Skeletal muscle satellite cell (primary cell): ENCODE results near the gene SEC61G. TPM values are rescaled to one million over a fixed set of nuclear protein-coding genes. Genes with fewer than 3 reads are reported as not detected.

ENCODE experiments used
- H3K27me3 ChIP-seq: 2 replicates; pipeline ENCODE4 v1.7.0; 2013; ENCODE audit warnings: low read length; ENCODE audit not compliant: control insufficient read depth, insufficient read depth
- H3K36me3 ChIP-seq: 2 replicates; pipeline ENCODE4 v1.7.0; 2013; ENCODE audit warnings: mild to moderate bottlenecking, control low read depth, low read length; ENCODE audit not compliant: insufficient read depth
- H3K4me1 ChIP-seq: 2 replicates; pipeline ENCODE4 v1.7.0; 2013; ENCODE audit warnings: low read length; ENCODE audit not compliant: control insufficient read depth, insufficient read depth
- H3K4me2 ChIP-seq: 2 replicates; pipeline ENCODE4 v1.7.0; 2013; ENCODE audit warnings: mild to moderate bottlenecking, low read length
- H3K4me3 ChIP-seq: 2 replicates; pipeline ENCODE4 v1.7.0; 2013; ENCODE audit warnings: low read length
- H3K9ac ChIP-seq: 2 replicates; pipeline ENCODE4 v1.7.0; 2013; ENCODE audit warnings: mild to moderate bottlenecking, low read depth, low read length, moderate library complexity
- H3K9me3 ChIP-seq: replicated peaks from 2 replicates; pipeline ENCODE4 v1.7.0; 2013; ENCODE audit warnings: mild to moderate bottlenecking, control low read depth, low read length
- total RNA-seq: library from RNA; depleted of rRNA; stranded (reverse); fragments of >200 nt; gene quantifications from 2 replicates; pipeline ENCODE4 v1.2.3, GENCODE V29; 2012; rRNA removed

Gene SEC61G
- total RNA-seq = 956 and 1,000 TPM in 2 replicates

DNA sequence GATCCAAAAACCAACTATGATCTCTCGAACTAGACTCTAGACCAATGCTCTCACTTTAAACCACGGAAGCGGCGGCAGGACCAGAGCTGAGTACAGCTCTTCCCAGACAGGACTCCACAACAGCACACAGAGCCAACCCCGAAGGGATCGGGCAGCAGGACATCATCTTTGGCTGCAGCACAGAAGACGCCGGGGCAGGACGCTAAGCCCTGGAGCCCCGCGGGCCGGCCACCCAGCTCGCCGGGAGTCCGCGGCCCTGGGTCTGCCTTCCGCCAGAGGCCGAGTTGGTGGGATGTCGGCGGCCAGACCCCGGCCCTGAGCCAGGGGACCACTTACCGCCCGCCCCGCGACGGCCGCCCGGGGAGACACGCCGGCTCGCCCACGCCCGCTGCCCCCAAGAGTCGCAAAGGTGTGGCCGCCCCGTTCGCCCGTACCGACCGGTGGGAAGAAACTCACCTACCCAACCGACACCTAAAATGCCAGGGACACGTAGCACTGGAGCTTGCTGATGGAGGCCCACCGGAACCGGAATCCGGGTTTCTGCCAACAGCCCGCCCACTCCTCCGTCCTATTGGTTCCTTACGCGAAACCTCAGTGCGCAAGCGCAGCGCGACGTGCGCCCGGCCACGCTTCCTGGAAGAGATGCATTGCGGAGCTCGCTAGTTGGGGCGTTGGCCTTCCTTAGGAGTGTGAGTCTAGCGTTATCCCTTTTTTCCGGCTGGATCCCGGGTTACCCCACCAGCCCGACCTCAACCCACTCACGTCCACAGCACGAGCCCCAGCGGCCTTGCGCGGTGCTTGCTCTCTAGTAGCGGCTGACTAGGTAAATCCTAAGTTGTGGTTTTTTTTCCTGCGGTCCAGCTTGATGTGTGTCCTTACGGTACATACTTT lies at the start of gene SEC61G:
Gene SEC61G (minus strand): TSS at position 510 of the 891 bp plus-strand sequence. CDS start 1,623 bp downstream, outside the sequence.
- Histone ChIP-seq H3K4me1 (peaks cover 16% of the 10 kb centered on the region), H3K4me3 (peak within 1 kb of the TSS; percentile 96), H3K9ac (peak within 1 kb of the TSS; percentile 100), H3K36me3 (peaks cover 18% of the 10 kb centered on the region), H3K9me3 (no peaks in the 10 kb centered on the region), H3K27me3 (no peaks in the 10 kb centered on the region), H3K4me2 (peak within 1 kb of the TSS; percentile 94)

DNA sequence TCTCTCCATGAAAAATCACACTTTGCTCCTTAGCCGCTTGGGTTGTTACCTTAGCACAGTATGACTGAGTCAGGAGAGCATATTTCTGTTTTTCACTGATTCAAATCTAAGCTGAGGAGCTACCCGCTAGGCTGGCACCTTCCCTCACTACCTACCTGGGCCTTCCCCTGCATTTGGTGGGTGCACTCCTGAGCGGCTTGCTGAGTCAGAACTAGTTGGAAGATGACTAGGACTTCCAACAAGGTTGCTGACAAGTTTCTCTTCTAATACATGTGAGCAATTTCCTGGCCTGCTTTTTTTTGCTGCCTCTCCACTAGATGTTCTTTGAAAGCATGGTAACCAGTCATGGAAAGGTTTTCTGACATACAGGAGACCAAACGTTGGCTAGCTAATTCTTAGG lies 43.8 kb upstream of the SEC61G start:
- Histone ChIP-seq H3K36me3 (no peaks in the 10 kb centered on the region), H3K9me3 (no peaks in the 10 kb centered on the region), H3K4me2 (no peak overlapping the region), H3K4me3 (no peak overlapping the region), H3K27me3 (peaks cover 25% of the 10 kb centered on the region), H3K9ac (no peak overlapping the region), H3K4me1 (no peaks in the 10 kb centered on the region)

DNA sequence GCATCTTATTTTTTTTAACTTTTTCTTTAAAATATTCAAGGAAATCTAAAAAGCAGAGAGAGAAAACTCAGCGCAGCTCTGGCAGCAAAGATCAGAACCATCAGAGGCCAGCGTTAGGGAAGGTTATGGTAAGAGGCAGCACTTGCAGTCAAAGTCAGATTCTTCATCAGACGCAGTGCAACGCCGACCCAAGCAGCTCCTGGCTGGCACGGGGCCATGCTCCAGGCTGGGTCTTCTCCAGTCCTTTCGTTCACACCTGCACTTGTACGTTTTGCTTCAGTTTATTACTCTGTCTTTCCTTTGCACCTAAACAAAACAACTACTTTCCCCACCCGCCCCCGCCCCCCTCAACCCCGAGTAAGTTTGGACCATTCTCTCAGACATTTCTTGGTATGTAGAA lies 43.1 kb upstream of the SEC61G start:
- H3K9ac ChIP-seq = no peak overlapping the region
- H3K4me1 ChIP-seq = no peaks in the 10 kb centered on the region
- no peak overlapping the region for H3K4me2 ChIP-seq
- no peaks in the 10 kb centered on the region for H3K36me3 ChIP-seq
- no peaks in the 10 kb centered on the region for H3K9me3 ChIP-seq
- peaks cover 25% of the 10 kb centered on the region for H3K27me3 ChIP-seq
- H3K4me3 ChIP-seq = no peak overlapping the region

DNA sequence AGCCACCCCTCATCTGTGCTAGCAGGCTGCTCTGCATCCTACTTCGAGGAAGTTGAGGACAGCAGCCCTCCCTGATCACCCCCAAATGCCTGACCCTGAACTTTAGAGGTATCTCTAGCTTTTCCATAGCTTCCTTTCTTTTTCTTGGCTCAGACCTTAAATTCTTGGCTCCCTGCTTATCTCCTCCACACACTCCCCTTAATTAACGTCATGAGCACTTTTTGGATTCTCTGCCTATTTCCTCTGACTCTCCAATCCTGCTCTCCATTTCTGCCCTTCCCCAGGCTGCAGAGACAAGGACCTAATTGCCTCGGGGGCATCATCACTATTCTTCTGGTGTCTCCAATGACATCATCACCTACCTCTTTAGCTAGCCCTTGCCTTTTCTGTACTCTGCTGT lies 40.8 kb upstream of the SEC61G start:
- Histone ChIP-seq H3K4me2 (no peak overlapping the region), H3K9ac (no peak overlapping the region), H3K36me3 (no peaks in the 10 kb centered on the region), H3K4me1 (no peaks in the 10 kb centered on the region), H3K27me3 (peaks cover 25% of the 10 kb centered on the region), H3K9me3 (no peaks in the 10 kb centered on the region), H3K4me3 (no peak overlapping the region)

DNA sequence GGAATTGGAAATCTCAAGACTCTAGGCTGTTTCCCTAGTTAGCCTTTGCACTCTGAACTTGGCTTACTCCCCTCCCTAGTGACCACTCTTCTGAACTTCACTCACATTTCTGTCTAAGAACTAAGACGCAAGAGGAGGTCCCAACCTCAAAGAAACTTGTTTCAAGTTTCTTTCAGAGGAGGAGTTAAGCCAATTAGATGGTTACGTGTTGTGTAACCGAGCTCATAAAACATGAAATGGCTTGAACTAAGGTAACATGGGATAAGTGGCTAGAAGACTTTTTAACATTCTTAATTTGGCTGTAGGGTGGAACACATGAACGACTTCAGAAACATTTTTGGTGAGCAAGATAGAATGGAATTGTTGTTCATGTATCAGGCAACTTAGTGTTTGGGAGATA lies 39.5 kb upstream of the SEC61G start:
- Histone ChIP-seq H3K9me3 (no peaks in the 10 kb centered on the region), H3K4me2 (no peak overlapping the region), H3K9ac (no peak overlapping the region), H3K4me1 (no peaks in the 10 kb centered on the region), H3K4me3 (no peak overlapping the region), H3K27me3 (peaks cover 19% of the 10 kb centered on the region), H3K36me3 (no peaks in the 10 kb centered on the region)

DNA sequence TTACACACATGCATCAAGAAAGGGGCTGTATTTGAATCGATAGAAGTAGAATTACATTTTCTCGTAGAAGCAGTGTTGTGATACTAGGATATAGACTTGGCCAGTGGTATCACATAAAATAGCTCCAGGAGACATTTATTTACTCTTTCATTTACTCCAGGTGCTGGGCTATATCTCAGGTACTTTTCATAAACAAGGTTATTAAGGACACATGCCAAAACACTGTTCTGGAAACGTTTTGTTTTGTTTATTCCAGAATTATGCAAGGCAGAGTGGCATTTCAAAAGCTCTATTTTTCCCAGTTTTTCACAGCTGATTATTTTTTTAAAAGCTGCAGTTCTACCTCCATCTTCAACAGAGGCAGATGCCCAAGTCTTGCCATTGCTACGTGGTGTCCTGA lies 37.8 kb upstream of the SEC61G start:
- H3K4me2 ChIP-seq = no peak overlapping the region
- no peaks in the 10 kb centered on the region for H3K4me1 ChIP-seq
- H3K36me3 ChIP-seq = no peaks in the 10 kb centered on the region
- H3K27me3 ChIP-seq = peaks cover 19% of the 10 kb centered on the region
- no peak overlapping the region for H3K9ac ChIP-seq
- no peaks in the 10 kb centered on the region for H3K9me3 ChIP-seq
- H3K4me3 ChIP-seq = no peak overlapping the region

DNA sequence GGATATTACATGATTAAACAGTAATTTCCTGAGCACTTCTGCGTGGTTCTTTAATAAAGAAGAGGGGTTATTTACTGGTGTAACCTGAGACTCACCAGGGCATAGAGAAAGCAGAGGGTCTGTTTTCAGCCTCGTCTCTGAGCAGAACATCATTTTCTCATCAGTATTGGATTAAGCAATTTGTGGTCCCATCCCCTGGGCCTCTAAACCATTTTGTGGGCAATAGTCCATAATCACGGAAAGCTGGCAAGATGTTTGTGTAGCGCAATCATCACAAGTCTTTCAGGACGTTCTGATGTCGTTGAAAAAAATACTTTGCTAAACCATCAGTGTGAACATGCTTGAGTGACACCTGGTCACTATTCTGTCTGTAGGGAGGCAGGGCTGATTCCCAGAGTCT lies 37.1 kb upstream of the SEC61G start:
- H3K4me3 ChIP-seq = no peak overlapping the region
- no peaks in the 10 kb centered on the region for H3K9me3 ChIP-seq
- no peak overlapping the region for H3K9ac ChIP-seq
- peaks cover 19% of the 10 kb centered on the region for H3K27me3 ChIP-seq
- no peaks in the 10 kb centered on the region for H3K36me3 ChIP-seq
- no peaks in the 10 kb centered on the region for H3K4me1 ChIP-seq
- no peak overlapping the region for H3K4me2 ChIP-seq

DNA sequence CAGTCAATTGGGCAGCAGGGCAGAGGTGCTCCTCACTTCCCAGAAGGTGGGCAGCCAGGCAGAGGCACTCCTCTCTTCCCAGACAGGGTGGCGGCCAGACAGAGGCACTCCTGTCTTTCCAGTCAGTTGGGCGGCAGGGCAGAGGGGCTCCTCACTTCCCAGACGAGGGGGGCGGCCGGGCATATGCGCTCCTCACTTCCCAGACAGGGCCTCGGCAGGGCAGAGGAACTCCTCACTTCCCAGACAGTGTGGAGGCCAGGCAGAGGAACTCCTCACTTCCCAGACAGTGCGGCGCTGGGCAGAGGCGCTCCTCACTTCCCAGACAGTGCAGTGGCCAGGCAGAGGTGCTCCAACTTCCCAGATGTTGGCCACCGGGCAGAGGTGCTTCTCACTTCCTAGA lies 33.4 kb upstream of the SEC61G start:
- Histone ChIP-seq H3K4me3 (no peak overlapping the region), H3K9me3 (no peaks in the 10 kb centered on the region), H3K4me2 (no peak overlapping the region), H3K36me3 (no peaks in the 10 kb centered on the region), H3K4me1 (peaks cover 4% of the 10 kb centered on the region), H3K9ac (no peak overlapping the region), H3K27me3 (peaks cover 3% of the 10 kb centered on the region)

DNA sequence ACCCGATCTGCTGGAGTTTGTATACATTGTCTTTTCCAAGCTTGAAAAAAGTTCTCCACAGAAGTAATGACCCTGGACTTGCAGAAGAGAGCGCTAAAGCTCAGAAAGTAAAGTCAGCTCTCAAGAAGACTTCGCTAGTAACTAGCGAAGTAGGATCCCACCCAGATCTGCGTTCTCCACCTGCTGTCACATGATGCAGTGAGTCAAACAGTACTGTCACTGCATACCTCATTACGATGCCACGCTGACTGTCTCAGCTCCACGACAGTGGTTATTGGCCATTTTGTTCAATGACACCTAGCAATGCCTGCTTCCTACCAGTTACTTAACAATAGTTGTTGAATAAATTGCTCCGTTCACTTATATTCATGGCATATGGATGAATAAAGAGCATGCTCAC lies 29.7 kb upstream of the SEC61G start:
- H3K9me3 ChIP-seq = no peaks in the 10 kb centered on the region
- peaks cover 4% of the 10 kb centered on the region for H3K4me1 ChIP-seq
- H3K4me2 ChIP-seq = peak overlapping the region; percentile 29
- H3K4me3 ChIP-seq = no peak overlapping the region
- H3K36me3 ChIP-seq = no peaks in the 10 kb centered on the region
- H3K9ac ChIP-seq = no peak overlapping the region
- peaks cover 3% of the 10 kb centered on the region for H3K27me3 ChIP-seq

DNA sequence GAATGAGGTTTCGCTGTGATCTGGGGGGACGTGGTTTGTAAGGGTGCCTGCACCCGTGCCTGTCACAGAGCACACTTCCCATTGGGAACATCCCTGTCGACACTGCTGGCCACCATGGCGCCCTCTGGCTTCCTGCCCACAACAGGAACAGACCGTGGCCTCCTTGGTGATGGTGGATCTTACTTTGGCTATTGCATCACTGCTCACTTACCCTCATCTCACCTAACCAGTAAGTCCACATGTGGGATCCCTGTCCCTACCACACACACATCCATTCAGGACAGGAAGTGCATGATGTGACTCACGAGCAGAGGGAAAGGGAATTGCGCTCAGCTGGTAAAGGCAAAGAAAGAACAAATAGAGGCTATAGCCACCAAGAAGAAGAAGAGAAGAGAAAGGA lies 26.2 kb upstream of the SEC61G start:
- Histone ChIP-seq H3K27me3 (peaks cover 3% of the 10 kb centered on the region), H3K9me3 (no peaks in the 10 kb centered on the region), H3K4me2 (no peak overlapping the region), H3K4me3 (no peak overlapping the region), H3K36me3 (no peaks in the 10 kb centered on the region), H3K9ac (no peak overlapping the region), H3K4me1 (peaks cover 4% of the 10 kb centered on the region)

DNA sequence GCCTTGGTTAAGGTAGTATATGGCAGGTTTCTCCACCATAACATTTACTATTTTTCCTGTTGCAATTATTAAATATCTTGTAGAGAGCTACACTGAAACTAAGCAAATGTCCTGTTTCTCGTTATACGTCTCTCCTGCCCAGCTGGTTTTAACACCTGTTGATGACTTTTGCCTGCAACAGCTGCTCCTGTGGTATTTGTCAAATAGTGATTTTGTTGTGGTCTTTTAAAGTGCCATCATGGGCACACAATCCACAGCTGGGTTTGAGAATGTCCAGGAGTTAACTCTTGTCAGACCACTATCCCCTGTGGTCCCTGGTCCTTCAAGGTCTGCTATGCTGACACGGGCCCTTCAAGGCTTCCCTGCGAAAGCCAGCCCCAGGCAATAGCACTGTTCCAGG lies 24.9 kb upstream of the SEC61G start:
- Histone ChIP-seq H3K4me2 (no peak overlapping the region), H3K9me3 (no peaks in the 10 kb centered on the region), H3K27me3 (no peaks in the 10 kb centered on the region), H3K4me1 (peaks cover 4% of the 10 kb centered on the region), H3K36me3 (no peaks in the 10 kb centered on the region), H3K4me3 (no peak overlapping the region), H3K9ac (no peak overlapping the region)

DNA sequence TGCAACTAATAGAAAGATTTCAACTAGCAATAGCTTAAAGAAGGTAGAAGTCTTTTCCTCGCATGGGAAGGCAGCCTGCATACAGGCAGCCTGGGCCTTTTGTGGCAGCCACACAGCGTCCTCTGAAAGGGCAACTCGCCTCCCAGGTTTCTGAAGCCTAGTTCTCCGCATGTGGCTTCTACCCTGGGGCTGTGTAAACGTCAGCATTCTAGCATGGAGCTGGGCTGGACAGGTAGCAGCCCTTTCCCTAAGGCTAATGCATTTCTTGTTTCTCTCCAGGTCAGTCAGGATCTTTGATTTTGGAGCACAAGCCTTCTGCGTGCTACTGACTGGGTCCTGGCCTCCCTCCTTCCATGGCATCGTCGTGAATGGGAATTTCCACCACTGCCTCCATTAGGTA lies 23.8 kb upstream of the SEC61G start:
- Histone ChIP-seq H3K4me1 (no peaks in the 10 kb centered on the region), H3K9ac (no peak overlapping the region), H3K4me3 (no peak overlapping the region), H3K36me3 (no peaks in the 10 kb centered on the region), H3K9me3 (no peaks in the 10 kb centered on the region), H3K27me3 (no peaks in the 10 kb centered on the region), H3K4me2 (no peak overlapping the region)
